Adipose tissue (tissue), 3 donors: ENCODE results near the gene EPHB3. TPM values are rescaled to one million over a fixed set of nuclear protein-coding genes. Genes with fewer than 3 reads are reported as not detected.

Experiments used
- H3K27ac ChIP-seq: one replicate; pipeline ENCODE4 v1.5.1; 2013; ENCODE audit warnings: low read depth, low read length
- WGBS, 3 donors: extraction: QIAGEN DNeasy Blood & Tissue Kit; methylation state at CpG; one replicate each; pipeline ENCODE4 v1.1.7; 2013; 5-methylcytosine and 5-hydroxymethylcytosine counted together
- polyA plus RNA-seq, 3 donors: library from polyadenylated mRNA; stranded (reverse); fragments of 200-250 nt; gene quantifications; one replicate each; pipeline ENCODE4 v1.2.3, GENCODE V29; 2013
- donor health status: healthy with polysubstance abuse.
- donor health status: Bipolar disorder and iron deficiency.
- donor health status: healthy.

Gene EPHB3
- polyA plus RNA-seq, 3 donors: 0.67 to 2.2 (median 1.7) TPM

GRCh38 chr3:184591789-184592188 is 30.2 kb downstream of the EPHB3 start:
- no peak overlapping the region for H3K27ac ChIP-seq
- 96 to 98% (median 97%) methylated on average over 6 of the region's 6 CpGs for WGBS, 3 donors

- no peak overlapping the region for H3K27ac ChIP-seq
- 60 to 83% (median 61%) methylated on average over 17 of the region's 17 CpGs for WGBS, 3 donors
These were observed 31.0 kb downstream of the EPHB3 start for GRCh38 chr3:184592371-184593219.

- WGBS, 3 donors: 57 to 72% (median 61%) methylated on average over 6 to 7 of the region's 7 CpGs
- H3K27ac ChIP-seq: no peak overlapping the region
These were observed 31.8 kb downstream of the EPHB3 start for GRCh38 chr3:184593220-184593927.

GRCh38 chr3:184593928-184594303 is 32.3 kb downstream of the EPHB3 start:
- WGBS, 3 donors: 77 to 89% (median 80%) methylated on average over 10 of the region's 10 CpGs
- no peak overlapping the region for H3K27ac ChIP-seq

- no peak overlapping the region for H3K27ac ChIP-seq
These were observed 32.9 kb downstream of the EPHB3 start for GRCh38 chr3:184594371-184595001.

GRCh38 chr3:184595726-184596125 is 34.1 kb downstream of the EPHB3 start:
- H3K27ac ChIP-seq: no peak overlapping the region
- 69 to 83% (median 73%) methylated on average over 8 of the region's 8 CpGs for WGBS, 3 donors

More at GRCh38 chr3:184594371-184595001, 32.9 kb downstream of the EPHB3 start:
- 70 to 73% (median 71%) methylated on average over 12 of the region's 12 CpGs for WGBS, 3 donors

- H3K27ac ChIP-seq: no peak overlapping the region
These were observed 34.6 kb downstream of the EPHB3 start for GRCh38 chr3:184596233-184596632.

GRCh38 chr3:184596886-184597575 is 35.4 kb downstream of the EPHB3 start:
- 87 to 99% (median 97%) methylated on average over 6 of the region's 6 CpGs for WGBS, 3 donors
- no peak overlapping the region for H3K27ac ChIP-seq

More at GRCh38 chr3:184596233-184596632, 34.6 kb downstream of the EPHB3 start:
- 88 to 91% (median 89%) methylated on average over 5 of the region's 5 CpGs for WGBS, 3 donors

- 66 to 88% (median 78%) methylated on average over 20 of the region's 20 CpGs for WGBS, 3 donors
- H3K27ac ChIP-seq: no peak overlapping the region
These were observed 36.4 kb downstream of the EPHB3 start for GRCh38 chr3:184597829-184598573.

GRCh38 chr3:184598574-184598927 is 37.0 kb downstream of the EPHB3 start:
- 91 to 94% (median 93%) methylated on average over 7 of the region's 7 CpGs for WGBS, 3 donors
- no peak overlapping the region for H3K27ac ChIP-seq

- 92 to 100% (median 93%) methylated on average over 3 of the region's 3 CpGs for WGBS, 3 donors
- H3K27ac ChIP-seq: no peak overlapping the region
These were observed 37.6 kb downstream of the EPHB3 start for GRCh38 chr3:184599143-184599542.

GRCh38 chr3:184600685-184601377 is 39.2 kb downstream of the EPHB3 start:
- WGBS, 3 donors: 79 to 89% (median 81%) methylated on average over 10 of the region's 10 CpGs
- no peak overlapping the region for H3K27ac ChIP-seq

- 16 to 26% (median 20%) methylated on average over 30 to 62 of the region's 63 CpGs for WGBS, 3 donors
- no peak overlapping the region for H3K27ac ChIP-seq
These were observed 40.2 kb downstream of the EPHB3 start for GRCh38 chr3:184601576-184602371.

GRCh38 chr3:184602372-184603150 is 41.0 kb downstream of the EPHB3 start:
- no peak overlapping the region for H3K27ac ChIP-seq
- WGBS, 3 donors: 18 to 37% (median 31%) methylated on average over 14 of the region's 14 CpGs

- WGBS, 3 donors: 30 to 49% (median 42%) methylated on average over 20 of the region's 20 CpGs
- no peak overlapping the region for H3K27ac ChIP-seq
These were observed 41.8 kb downstream of the EPHB3 start for GRCh38 chr3:184603151-184604030.
